HG03060 (cell line): ENCODE measurements around the gene PEX1.
"Not testable (repeated sequence)": the region's sequence is repeated elsewhere in the genome, so short reads cannot be mapped to it uniquely, and the experiment has no call there.

ENCODE experiments used
- ATAC-seq: cut with Tn5 transposase; IDR thresholded peaks from one replicate; pipeline ENCODE4 v1.9.1; 2021; ENCODE audit warnings: low read depth, moderate number of reproducible peaks; ENCODE audit not compliant: unreplicated experiment

Gene PEX1

GRCh38 chr7:92462560-92462959 is 65.8 kb downstream of the PEX1 start:
- no peak for ATAC-seq

GRCh38 chr7:92461027-92462003 is 67.0 kb downstream of the PEX1 start:
- ATAC-seq, result peak; percentile 52

GRCh38 chr7:92460510-92460909 is 67.8 kb downstream of the PEX1 start:
- ATAC-seq, result no peak

GRCh38 chr7:92460109-92460508 is 68.2 kb downstream of the PEX1 start:
- no peak for ATAC-seq

- ATAC-seq, result no peak
Observed at GRCh38 chr7:92456236-92456635, 72.1 kb downstream of the PEX1 start.

- no peak for ATAC-seq
Observed at GRCh38 chr7:92451645-92452044, 76.7 kb downstream of the PEX1 start.

- ATAC-seq, result peak; percentile 38
Observed at GRCh38 chr7:92448205-92448747, 80.0 kb downstream of the PEX1 start.

GRCh38 chr7:92447345-92448204 is 80.7 kb downstream of the PEX1 start, which contains the start of gene GATAD1:
Gene GATAD1 (plus strand): TSS chr7:92447482. CDS start chr7:92447730, 248 bp downstream.
- ATAC-seq, result peak; percentile 76

GRCh38 chr7:92446869-92447344 is 81.4 kb downstream of the PEX1 start:
- ATAC-seq, result no peak

GRCh38 chr7:92442720-92443119 is 85.6 kb downstream of the PEX1 start:
- ATAC-seq, result not testable (repeated sequence)

- no peak for ATAC-seq
Observed at GRCh38 chr7:92437956-92438491, 90.3 kb downstream of the PEX1 start.
